ENCODE data around the gene TSPAN18.

GRCh38 chr11:44742508-44743246 lies 15.9 kb downstream of the TSPAN18 start:
- TF ChIP-seq CTCF (IDR thresholded peaks at IDR 0.05) (no peak), POLR2A (IDR thresholded peaks at IDR 0.05) (no peak), POLR2AphosphoS5 (IDR thresholded peaks at IDR 0.05) (no peak), EP300 (IDR thresholded peaks at IDR 0.05; ENCODE audit: low read depth) (no peak)

Measured in transverse colon (tissue), 4 donors.